SK-N-DZ (cell line): ENCODE measurements around the gene HEATR9.

Experiments
- DNase-seq: peaks from one replicate; pipeline ENCODE4 v3.0.0-alpha.2; 2015; ENCODE audit warnings: low spot score

HEATR9 gene

DNA sequence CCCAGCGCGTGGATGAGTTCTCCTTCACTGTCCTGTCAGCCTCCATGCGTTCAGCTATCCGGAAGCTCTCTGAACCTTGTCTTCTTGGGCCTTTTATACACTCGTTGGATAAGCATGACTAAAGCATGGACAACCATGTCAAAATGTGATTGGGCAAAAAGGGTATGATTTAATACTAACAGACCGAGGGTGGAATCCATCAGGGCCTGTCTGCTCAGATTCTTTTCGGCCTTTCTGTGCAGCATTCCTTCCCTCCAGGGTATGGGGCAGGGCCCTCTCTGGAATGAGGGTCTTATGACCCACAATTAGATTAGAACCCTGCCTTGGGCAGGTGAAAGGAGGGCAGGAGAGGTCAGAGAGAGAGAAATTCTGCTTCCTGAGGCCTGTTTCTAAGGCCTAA lies 25.5 kb upstream of the HEATR9 start:
- DNase-seq = no peak

DNA sequence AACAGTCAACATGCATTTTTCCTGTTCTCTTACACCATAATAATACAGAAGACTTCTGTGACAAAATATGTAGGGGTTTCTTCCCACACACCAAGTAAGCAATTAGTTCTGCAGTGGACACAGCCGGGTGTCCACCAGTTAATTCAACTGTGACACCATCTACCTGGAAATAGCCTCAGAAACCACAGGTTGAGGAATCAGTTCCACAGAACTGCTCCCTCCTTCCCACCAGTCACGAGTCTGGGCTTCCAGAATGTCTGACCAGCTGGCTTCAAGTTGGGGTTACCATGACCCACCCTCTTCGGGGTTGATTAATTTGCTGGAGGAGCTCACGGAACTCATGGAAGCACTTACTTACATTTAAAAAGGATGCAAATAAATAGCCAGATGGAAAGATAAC lies 25.1 kb upstream of the HEATR9 start:
- DNase-seq = no peak

DNA sequence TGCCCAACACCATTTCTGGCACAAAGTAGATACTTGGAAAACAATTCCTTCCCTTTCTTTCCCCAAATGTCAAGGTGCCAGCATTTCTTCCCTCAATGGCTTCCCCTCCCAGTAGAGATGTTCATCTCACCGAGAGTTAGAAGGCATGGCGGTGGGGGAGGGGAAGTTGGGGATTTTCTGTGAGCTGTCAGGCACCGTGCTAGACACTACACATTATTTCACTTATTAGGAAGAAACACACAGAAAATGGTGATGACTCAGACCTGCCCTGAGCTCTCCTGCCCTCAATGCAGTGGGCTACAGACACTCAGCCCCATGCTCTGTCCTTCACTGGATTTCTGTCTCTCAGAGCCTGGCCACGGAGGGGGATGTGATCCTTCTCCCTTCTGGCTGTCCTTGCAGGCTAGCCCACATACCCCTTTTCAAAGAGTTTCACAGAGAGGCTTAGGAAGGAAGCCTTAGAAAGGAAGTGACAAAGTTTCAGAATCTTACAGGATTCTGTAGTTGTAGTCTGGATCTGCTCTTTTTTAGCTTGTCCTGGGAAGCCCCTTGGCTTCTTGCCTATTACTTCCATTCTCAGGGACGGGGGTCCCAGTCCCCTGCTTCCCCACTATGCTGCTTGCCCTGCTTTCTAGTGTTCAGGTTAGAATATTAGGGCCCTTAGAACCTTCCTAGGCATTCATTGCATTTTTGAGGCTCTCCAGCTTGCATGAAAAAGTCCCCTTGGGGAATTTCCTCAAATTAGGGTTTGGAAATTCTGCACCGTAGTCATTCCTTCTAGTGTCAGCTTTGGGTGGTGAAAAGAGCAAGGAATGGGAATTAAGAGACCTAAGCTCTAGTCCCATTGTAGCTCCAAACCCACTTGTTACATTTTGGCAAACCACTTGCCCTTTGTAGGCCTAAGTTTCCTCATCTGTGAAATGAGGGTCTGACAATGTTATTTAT lies 23.7 kb upstream of the HEATR9 start:
- DNase-seq = no peak

DNA sequence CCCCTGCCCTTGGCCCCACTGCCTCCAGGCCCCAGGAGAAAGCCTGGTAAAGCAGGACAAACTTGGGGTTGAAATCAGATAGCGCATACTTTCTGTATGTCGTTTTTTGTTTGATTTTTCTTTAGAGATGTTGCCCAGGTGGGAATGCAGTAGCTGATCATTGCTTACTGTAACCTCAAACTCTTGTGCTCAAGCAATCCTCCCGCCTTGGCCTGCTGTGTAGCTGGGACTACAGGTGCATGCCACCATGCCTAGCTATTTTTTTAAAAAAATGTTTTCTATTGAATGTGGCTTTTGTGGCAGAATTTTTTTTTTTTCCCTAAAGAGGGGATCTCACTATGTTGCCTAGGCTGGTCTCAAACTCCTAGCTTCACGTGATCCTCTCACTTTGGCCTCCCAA lies 22.6 kb upstream of the HEATR9 start:
- no peak for DNase-seq

DNA sequence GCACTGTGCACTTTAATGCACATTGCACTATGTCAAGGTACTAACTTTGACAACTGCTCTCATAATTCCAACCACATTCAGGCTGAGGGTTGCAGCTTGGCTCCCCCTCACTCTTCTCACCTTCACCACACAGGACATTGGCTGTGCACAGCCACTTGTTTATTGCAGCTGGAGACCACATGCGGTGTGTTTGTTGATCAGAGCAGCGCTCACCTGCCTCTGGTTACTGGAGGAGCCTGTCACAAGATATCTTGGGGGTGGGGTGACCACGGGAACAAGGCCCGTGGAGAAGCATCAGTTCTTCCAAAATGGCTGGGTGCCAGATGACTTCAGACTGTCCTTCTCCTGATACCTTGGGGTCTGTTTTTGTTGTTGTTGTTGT lies 22.1 kb upstream of the HEATR9 start:
- DNase-seq = no peak

DNA sequence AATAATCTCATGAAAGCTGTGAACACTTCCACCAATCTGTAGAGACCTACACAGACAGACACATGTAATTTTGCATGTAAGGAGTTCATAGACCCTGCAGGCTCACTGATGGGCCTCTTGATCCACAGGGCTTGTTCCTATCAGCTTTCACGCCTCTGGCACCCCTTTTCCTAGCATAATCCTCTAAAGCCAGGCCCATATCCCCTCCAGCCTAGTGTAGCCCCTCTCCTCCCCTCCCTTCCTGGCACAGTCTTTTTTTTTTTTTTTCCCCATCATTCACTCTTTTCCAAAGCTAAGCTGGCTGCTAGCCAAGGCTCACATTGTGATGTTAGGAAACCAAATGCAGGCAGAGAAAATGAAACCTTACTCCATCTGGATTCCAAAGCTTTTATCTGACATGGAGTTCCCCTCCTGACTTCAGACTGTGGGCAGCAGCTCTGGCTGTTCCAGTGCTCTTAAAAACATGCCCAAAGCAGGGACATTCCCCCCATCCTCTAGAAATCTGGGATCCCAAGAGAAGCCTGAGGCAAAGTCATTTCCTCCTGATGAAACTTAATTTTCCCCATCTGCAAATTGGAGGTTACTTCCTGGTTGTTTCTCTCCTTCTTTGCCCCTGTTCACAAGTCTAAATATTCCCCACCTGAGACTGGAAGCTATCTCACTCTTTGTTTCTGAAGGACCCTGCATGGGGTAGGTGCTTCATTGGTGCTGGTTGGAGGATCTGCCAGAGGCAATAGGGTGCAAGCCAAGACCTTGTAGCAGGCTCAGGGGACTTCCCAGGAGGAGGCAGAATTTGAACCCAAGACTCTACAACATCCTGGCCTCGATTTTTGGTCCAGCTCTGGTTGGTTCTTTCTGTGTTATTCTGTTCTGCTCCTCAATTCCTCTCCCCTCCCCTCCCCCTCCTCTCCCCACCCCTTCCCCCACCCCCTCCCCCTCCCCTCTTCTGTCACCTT lies 21.4 kb upstream of the HEATR9 start:
- no peak for DNase-seq

DNA sequence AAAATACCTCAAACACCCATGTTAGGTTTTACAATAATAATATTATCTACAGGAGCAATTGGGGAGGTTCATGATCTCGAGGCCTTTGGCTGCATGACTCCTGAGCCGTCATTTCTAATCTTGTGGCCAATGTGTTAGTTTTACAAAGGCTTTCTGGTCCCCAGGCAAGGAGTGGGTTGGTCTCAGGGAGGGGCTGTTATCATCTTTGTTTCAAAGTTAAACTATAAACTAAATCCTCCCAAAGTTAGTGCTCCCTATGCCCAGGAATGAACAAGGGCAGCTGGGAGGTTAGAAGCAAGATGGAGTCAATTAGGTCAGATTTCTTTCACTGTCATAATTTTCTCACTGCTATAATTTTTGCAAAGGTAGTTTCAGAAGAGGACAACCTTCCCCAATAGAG lies 20.6 kb upstream of the HEATR9 start:
- no peak for DNase-seq

DNA sequence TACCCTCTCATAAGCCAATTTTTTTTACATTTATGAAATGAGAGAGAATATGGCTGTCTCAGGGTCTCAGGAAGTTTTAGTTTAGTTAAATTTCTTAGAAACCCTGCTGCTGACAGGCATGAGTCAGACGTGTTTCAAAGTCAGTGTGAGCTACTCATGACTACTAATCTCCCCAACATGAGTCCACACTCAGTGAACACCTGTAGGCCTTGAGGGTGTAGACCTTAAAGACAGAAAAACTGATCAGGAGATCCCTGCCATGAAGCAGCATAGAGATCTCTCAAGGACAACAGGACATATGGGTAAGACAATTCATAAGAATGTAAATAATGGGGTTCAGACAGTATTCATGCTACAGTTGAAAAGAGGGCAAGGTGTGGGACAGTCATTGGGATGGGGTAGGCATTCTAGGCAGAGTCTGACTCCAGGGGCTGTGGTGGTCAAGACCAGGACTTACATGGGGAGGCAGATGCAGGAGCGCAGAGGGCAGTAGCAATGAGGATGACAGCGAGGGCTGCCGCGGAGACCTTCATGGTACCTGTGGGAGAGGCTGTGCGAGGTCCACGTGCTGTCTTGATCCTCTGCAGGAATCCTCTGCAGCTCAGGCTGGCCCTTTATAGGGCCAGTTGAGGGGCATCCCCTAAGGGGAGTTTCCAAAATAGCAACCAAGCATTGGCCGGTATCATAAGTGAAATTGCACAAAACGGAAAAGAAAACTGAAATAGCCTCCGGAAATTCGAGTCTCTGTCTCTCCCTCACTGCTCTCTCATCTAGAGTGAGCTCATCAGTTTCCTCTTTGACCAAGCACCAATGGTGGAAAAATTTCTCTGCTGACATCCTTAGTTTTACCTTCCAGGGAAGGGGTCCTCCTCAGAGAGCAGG lies 11.3 kb upstream of the HEATR9 start, which contains the start of gene CCL5:
CCL5 (minus strand) TSS at position 588 of the 882 bp plus-strand sequence.
- no peak for DNase-seq

DNA sequence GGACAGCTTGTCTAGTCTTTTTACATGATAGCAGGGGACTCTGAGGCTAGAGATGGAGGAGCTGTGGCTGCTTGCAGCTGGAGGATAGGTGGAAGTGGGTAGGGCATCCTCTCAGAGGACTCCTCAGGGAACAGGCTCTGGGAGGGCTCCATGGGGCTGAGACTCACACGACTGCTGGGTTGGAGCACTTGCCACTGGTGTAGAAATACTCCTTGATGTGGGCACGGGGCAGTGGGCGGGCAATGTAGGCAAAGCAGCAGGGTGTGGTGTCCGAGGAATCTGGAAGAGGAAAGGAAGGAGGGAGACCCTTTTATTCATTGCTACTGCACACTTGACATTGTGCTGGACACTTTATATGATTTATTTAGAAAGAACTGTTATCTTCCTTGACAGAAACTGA lies 9.7 kb upstream of the HEATR9 start:
- no peak for DNase-seq

DNA sequence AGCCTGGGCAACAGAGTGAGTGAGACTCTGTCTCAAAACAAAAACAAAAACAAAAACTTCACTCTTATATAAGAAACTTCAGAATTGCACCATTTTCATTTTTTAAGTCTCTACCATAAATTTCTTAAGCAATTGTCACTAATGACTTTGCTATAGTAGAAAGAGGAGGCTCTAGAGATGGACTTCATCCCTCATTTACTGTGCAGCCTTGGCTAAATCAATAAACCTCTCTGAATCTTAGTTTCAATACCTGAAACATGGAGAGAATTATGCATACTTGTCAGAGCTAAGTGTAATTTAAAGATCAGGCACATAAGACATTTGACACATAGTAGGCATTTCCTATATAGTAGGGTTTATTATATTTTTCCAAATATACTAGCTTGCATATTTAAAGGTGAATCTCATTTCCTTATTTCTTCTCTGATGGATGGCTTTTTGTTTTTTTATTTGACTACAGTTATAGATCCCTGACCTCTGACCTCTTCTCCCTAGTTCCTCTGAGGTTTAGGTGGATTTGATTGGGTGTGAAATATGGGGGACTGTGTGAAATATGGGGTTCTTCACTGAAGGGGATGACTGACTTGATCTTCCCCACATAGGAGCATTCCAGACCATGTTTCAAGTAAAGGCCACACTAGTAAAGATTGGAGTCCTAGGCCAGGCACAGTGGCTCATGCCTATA lies 8.8 kb upstream of the HEATR9 start:
- DNase-seq = no peak

DNA sequence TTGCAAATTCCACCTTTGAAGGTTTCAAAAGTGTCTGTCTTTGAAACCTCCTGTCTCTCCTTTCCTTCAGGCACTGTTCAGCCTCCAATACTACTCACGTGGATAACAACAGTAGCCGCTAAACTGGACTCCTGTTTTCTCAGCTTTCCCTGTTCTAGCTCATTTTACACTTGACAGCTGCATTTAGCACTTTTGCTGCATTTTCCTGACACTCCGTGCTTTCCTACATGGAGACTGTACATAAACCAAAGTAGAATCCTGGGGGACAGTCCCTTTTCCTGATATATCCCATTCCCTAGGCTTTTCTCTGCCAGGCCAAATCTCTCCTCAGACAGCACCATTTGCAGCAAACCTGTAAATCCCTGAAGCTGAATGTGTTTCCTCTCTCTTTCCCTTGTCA lies 7.8 kb upstream of the HEATR9 start:
- DNase-seq = no peak

DNA sequence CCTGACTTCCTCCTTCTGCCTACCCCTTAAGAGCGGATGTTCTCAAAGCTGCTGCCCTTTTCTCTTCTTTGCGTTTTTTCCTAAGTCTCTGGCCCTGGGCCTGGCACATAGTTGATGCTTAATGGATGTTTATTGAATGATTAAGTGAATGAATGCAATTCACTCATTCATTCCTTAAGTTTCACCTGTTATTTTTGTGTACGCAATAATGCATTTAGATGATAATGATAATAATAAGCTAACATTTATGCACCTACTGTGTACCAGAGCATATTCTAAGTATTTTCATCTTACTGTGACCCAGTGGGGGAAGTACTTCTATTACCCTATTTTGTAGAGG lies 7.1 kb upstream of the HEATR9 start:
- DNase-seq = no peak

DNA sequence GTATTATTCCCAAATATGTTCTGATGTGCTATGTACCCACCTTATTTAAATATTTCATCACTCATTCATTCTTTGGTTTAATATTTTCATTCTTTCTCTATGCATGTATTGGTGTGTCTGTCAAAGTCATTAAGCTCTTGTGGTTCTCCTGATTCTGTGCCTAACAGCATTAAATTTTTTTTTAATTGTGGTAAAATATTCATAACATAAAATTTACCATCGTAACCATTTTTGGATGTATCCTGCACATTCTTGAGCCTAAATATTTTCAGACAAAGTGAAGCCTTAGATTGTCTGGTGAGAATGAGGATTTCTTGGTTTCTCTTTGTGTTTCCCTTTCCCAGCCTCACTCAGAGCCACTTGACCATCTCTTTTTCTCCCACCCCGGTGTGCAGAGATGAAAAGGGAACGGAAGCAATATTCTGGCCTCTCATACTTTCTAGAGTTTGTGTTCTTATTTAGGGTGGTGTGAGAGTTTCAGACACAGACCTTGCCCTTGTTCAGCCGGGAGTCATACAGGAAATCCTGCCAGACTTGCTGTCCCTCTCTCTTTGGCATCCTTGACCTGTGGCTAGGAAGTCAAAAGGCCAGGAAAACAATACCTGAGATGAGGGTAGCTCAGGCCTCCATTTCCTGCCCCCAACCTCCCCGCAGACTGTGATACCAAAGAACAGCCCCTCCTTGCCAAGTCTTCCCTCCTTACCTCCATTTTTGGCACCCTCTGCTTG lies 6.5 kb upstream of the HEATR9 start:
- DNase-seq = no peak

DNA sequence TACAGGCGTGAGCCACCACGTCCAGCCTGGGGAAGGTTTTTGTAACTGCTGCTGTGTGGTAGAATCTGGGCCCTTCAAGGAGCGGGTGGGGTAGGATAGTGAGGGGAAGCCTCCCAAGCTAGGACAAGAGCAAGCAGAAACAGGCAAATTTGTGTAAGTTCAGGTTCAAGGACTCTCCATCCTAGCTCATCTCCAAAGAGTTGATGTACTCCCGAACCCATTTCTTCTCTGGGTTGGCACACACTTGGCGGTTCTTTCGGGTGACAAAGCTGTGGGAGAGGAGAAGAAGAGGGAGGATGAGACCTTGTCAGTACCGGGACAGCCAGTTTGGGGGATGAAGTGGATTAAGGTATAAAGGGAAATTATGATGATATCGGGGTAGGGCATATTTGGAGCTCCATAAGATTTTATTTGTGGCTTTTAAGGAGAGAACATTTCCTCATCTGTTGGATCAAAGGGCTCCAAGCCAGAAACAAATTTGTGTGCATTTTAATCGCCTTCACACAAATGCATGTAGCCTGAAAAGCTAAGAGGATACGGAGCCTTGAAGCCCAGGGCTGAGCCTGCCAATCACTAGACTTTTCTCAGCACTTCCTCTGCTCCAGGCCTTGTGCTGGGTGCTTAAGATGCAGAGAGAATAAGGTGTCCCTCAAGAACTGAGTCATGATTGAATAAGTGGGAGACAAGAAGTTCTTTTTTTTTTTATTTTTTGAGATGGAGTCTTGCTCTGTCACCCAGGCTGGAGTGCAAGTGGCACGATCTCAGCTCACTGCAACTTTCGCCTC lies 3.7 kb upstream of the HEATR9 start:
- DNase-seq = no peak

DNA sequence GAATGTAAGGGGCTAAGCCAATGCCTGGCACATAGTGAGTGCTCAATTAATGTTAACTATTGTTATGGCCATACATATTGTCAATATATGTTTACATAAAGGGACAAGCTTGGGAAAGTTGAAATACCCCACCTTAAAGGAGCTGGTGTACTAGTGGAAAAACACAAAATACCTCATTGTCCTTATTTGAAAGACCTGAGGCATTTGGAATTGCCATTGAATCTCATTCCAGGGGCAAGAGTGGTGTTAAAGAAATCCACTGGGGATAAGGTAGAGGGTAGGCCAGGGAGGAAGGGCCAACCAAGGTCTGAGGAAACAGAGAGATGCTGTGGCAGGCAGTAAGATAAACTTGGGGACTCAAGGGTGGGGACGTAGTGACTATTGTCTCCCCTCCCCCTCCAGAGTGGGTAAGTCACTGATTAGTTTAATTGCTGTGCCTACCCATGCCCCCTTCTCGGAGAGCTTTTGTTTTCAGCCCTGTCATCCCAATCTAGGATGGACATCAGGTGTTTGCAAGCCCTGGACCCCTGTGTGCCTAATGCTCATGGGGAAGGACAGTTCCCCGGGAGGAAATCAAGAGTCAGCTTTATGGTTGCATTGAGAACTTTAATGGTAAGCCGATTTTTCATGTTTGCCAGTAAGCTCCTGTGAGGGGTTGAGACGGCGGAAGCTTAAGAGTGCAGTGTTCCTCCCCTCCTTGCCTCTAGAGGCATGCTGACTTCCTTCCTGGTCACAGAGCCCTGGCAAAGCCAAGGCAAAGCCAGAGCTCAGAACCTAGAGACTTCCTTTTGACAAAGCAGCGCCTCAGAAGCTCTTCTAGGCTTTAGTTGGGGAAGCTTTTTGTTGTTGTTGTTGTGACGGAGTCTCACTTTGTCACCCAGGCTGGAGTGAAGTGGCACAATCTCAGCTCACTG lies 2.5 kb upstream of the HEATR9 start:
- no peak for DNase-seq

DNA sequence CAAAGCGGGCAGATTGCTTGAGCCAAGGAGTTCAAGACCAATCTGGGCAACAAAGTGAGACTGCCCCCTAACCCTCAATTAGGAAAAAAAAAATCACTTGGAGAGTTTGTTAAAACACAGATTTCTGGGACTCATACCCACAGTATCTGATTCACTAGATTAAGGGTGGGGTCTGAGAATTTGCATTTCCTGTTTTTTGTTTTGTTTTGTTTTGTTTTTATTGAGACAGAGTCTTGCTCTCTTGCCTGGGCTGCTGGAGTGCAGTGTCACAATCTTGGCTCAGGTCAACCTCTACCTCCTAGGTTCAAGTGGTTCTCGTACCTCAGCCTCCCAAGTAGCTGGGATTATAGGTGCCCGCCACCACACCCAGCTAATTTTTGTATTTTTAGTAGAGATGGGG lies 1.1 kb downstream of the HEATR9 start:
- no peak for DNase-seq

DNA sequence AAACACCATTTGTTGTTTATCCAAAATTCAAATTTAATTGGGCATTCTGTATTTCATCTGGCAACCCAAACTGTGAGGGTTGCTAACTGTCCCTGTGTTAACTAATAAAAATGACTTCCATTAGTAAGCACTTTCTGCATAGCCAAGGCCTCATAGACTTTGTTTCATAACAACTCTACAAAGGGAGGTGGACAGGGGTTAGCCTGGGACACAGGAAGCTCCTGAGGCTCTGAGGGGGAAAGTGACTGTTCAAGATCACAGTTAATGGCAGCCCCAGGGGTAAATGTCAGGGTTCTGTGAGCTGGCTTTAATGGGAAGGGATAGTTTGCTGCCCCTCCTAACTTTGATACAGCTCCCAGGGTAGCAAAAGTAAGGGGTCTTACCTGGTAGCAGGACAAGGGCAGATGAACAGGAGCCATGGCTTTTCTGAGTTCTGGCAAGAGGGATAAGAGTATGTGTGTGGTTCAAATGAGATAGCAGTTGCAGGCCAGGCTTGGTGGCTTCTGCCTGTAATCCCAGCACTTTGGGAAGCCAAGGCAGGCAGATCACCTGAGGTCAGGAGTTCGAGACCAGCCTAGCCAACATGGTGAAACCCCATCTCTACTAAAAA lies 2.2 kb downstream of the HEATR9 start:
- DNase-seq = no peak
